RWPE2 (cell line): ENCODE results near the gene ZSCAN20.
A peak's percentile ranks its signal among the peaks of the same experiment; 100 is the strongest.

Experiments
- ATAC-seq: fragments of 200-7000 bp; cut with Tn5 transposase; 3 replicates; pipeline ENCODE4 v1.9.1; 2021; ENCODE audit warnings: low read depth
- DNase-seq: peaks from one replicate; pipeline ENCODE4 v3.0.0-alpha.2; 2020; ENCODE audit warnings: low spot score
- H3K27ac ChIP-seq: fragments of 450-650 bp; 2 replicates; pipeline ENCODE4 v1.5.1; 2017; ENCODE audit warnings: mild to moderate bottlenecking; ENCODE audit not compliant: poor library complexity, severe bottlenecking
- H3K27me3 ChIP-seq: fragments of 250-450 bp; sonication (Bioruptor Pico); 2 replicates; pipeline ENCODE4 v1.5.1; 2021; ENCODE audit warnings: mild to moderate bottlenecking, moderate library complexity; ENCODE audit not compliant: insufficient read depth, poor library complexity, severe bottlenecking
- H3K36me3 ChIP-seq: fragments of 250-450 bp; sonication (Bioruptor Pico); 2 replicates; pipeline ENCODE4 v1.5.1; 2020; ENCODE audit warnings: low read depth, mild to moderate bottlenecking, moderate library complexity
- H3K4me1 ChIP-seq: fragments of 250-450 bp; sonication (Bioruptor Pico); 2 replicates; pipeline ENCODE4 v1.5.1; 2021; ENCODE audit warnings: mild to moderate bottlenecking, moderate library complexity; ENCODE audit not compliant: insufficient read depth, poor library complexity, severe bottlenecking
- H3K4me3 ChIP-seq: fragments of 250-450 bp; sonication (Bioruptor Pico); 2 replicates; pipeline ENCODE4 v1.5.1; 2021; ENCODE audit warnings: mild to moderate bottlenecking, moderate library complexity; ENCODE audit not compliant: severe bottlenecking
- H3K9me3 ChIP-seq: fragments of 250-450 bp; sonication (Bioruptor Pico); 2 replicates; pipeline ENCODE4 v1.5.1; 2021; ENCODE audit warnings: mild to moderate bottlenecking, moderate library complexity; ENCODE audit not compliant: severe bottlenecking
- TF ChIP-seq, protein P1 (sequence below): fragments of 450-650 bp; IDR thresholded peaks from one replicate; pipeline ENCODE4 v1.5.1; 2017; ENCODE audit warnings: mild to moderate bottlenecking, moderate library complexity; ENCODE audit not compliant: poor library complexity, severe bottlenecking

Gene ZSCAN20

GRCh38 chr1:33470495-33471012 is 1.9 kb upstream of the ZSCAN20 start:
- H3K36me3 ChIP-seq, result no peaks in the 10 kb centered on the region
- H3K4me3 ChIP-seq, result no peak overlapping the region
- TF ChIP-seq, protein P1, sequence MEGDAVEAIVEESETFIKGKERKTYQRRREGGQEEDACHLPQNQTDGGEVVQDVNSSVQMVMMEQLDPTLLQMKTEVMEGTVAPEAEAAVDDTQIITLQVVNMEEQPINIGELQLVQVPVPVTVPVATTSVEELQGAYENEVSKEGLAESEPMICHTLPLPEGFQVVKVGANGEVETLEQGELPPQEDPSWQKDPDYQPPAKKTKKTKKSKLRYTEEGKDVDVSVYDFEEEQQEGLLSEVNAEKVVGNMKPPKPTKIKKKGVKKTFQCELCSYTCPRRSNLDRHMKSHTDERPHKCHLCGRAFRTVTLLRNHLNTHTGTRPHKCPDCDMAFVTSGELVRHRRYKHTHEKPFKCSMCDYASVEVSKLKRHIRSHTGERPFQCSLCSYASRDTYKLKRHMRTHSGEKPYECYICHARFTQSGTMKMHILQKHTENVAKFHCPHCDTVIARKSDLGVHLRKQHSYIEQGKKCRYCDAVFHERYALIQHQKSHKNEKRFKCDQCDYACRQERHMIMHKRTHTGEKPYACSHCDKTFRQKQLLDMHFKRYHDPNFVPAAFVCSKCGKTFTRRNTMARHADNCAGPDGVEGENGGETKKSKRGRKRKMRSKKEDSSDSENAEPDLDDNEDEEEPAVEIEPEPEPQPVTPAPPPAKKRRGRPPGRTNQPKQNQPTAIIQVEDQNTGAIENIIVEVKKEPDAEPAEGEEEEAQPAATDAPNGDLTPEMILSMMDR, result peak; percentile 95
- DNase-seq, result no peak
- H3K4me1 ChIP-seq, result peaks cover 3% of the 10 kb centered on the region
- peak; percentile 72 for ATAC-seq
- peak overlapping the region; percentile 25 for H3K27ac ChIP-seq
- H3K27me3 ChIP-seq, result no peaks in the 10 kb centered on the region
- no peaks in the 10 kb centered on the region for H3K9me3 ChIP-seq

- no peak for DNase-seq
- H3K36me3 ChIP-seq, result no peaks in the 10 kb centered on the region
- no peak overlapping the region for H3K4me3 ChIP-seq
- TF ChIP-seq, protein P1, result no peak
- peaks cover 3% of the 10 kb centered on the region for H3K4me1 ChIP-seq
- no peak for ATAC-seq
- H3K27me3 ChIP-seq, result no peaks in the 10 kb centered on the region
- no peaks in the 10 kb centered on the region for H3K9me3 ChIP-seq
- peak overlapping the region; percentile 25 for H3K27ac ChIP-seq
These were observed 1.0 kb upstream of the ZSCAN20 start for GRCh38 chr1:33471416-33471815.

DNA sequence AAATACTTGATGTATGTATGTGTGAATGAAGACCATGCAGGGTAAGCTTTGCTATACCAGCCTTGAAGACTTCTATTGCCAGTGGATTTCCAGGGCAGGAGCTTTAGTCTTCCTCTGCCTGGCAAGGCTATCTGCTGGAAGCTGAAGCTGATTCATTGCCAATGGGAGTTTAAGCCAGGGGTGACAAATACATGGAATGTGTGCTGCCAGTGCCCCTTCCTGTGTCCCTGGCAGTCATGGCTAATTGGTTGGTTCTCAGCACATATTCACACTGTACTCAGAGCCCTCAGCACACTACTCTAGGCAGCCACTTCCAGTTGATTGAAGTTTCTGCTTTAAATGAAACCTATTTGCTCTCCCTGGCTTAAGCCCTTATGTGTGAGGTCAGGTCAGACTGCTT is 1.5 kb downstream of the ZSCAN20 start:
- Histone ChIP-seq H3K4me3 (no peak overlapping the region), H3K27me3 (no peaks in the 10 kb centered on the region), H3K4me1 (peaks cover 3% of the 10 kb centered on the region), H3K27ac (no peak overlapping the region), H3K36me3 (no peaks in the 10 kb centered on the region), H3K9me3 (no peaks in the 10 kb centered on the region)
- TF ChIP-seq, protein P1, result no peak
- no peak for DNase-seq
- ATAC-seq, result no peak

DNA sequence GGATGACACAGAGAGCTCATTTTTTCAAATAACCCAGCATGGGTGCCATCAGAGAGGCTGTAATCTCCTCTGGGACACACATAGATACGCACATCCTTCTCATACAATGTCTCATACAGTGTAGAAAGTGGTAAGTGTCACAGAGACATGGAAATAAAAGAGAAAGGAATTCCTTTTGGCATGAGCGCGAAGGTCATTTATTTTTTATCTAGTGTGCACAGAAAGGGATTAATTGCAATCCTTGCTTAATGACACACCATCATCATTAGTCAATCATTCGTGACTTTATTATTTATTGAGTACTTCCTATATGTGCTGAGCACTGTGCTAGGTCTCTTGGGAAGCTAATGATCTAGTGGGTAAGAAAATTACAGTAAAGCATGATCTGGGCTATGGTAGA is 5.0 kb downstream of the ZSCAN20 start:
- no peaks in the 10 kb centered on the region; the same call in 1 of the 2 replicates for H3K36me3 ChIP-seq
- no peak for DNase-seq
- H3K27ac ChIP-seq, result no peak overlapping the region

GRCh38 chr1:33482412-33482811 is 10.0 kb downstream of the ZSCAN20 start:
- no peak overlapping the region for H3K4me3 ChIP-seq
- ATAC-seq (no peak), DNase-seq (no peak)
- H3K27me3 ChIP-seq, result no peaks in the 10 kb centered on the region
- H3K36me3 ChIP-seq, result peaks cover 10% of the 10 kb centered on the region; the same call in 1 of the 2 replicates
- no peak overlapping the region for H3K27ac ChIP-seq
- H3K4me1 ChIP-seq, result no peaks in the 10 kb centered on the region
- H3K9me3 ChIP-seq, result no peaks in the 10 kb centered on the region
- TF ChIP-seq, protein P1, result no peak

More for the DNA sequence above, 5.0 kb downstream of the ZSCAN20 start:
- TF ChIP-seq, protein P1, result no peak
- H3K4me3 ChIP-seq, result no peak overlapping the region
- ATAC-seq, result no peak
- H3K9me3 ChIP-seq, result no peaks in the 10 kb centered on the region
- no peaks in the 10 kb centered on the region for H3K27me3 ChIP-seq
- H3K4me1 ChIP-seq, result no peaks in the 10 kb centered on the region
